Measurements from ENCODE around the gene MPP2.
"Not testable (repeated sequence)": the region's sequence is repeated elsewhere in the genome, so short reads cannot be mapped to it uniquely, and the experiment has no call there.

MPP2 gene

GRCh38 chr17:43901861-43902589 is 5.3 kb downstream of the MPP2 start:
- no peak for DNase-seq
- no peak for TF ChIP-seq GATA1 (IDR thresholded peaks at IDR 0.05; ENCODE audit: low read depth, low read length)
- no peak for TF ChIP-seq POLR2A (IDR thresholded peaks at IDR 0.05; ENCODE audit: low read length)

GRCh38 chr17:43900858-43901754 is 6.2 kb downstream of the MPP2 start:
- TF ChIP-seq GATA1 (IDR thresholded peaks at IDR 0.05; ENCODE audit: low read depth, low read length) (no peak), POLR2A (IDR thresholded peaks at IDR 0.05; ENCODE audit: low read length) (no peak)

GRCh38 chr17:43900183-43900857 is 7.0 kb downstream of the MPP2 start:
- DNase-seq = peak; percentile 65 to 68

More at GRCh38 chr17:43900858-43901754, 6.2 kb downstream of the MPP2 start:
- no peak for DNase-seq

GRCh38 chr17:43898446-43898845 is 8.9 kb downstream of the MPP2 start:
- no peak for TF ChIP-seq GATA1 (IDR thresholded peaks at IDR 0.05; ENCODE audit: low read depth, low read length)
- TF ChIP-seq POLR2A (IDR thresholded peaks at IDR 0.05; ENCODE audit: low read length) = no peak
- no peak for DNase-seq

More at GRCh38 chr17:43900183-43900857, 7.0 kb downstream of the MPP2 start:
- TF ChIP-seq GATA1 (IDR thresholded peaks at IDR 0.05; ENCODE audit: low read depth, low read length) = no peak
- TF ChIP-seq POLR2A (IDR thresholded peaks at IDR 0.05; ENCODE audit: low read length) = no peak

- no peak for DNase-seq
- TF ChIP-seq GATA1 (IDR thresholded peaks at IDR 0.05; ENCODE audit: low read depth, low read length) = no peak
- no peak for TF ChIP-seq POLR2A (IDR thresholded peaks at IDR 0.05; ENCODE audit: low read length)
These were observed 9.5 kb downstream of the MPP2 start for GRCh38 chr17:43897831-43898230.

- DNase-seq = not testable (repeated sequence)
These were observed 12.8 kb downstream of the MPP2 start for GRCh38 chr17:43894494-43894893.

- no peak for DNase-seq
- TF ChIP-seq POLR2A (IDR thresholded peaks at IDR 0.05; ENCODE audit: low read length) = no peak
- TF ChIP-seq GATA1 (IDR thresholded peaks at IDR 0.05; ENCODE audit: low read depth, low read length) = no peak
These were observed 14.7 kb downstream of the MPP2 start for GRCh38 chr17:43892647-43892952.

GRCh38 chr17:43891851-43892646 is 15.3 kb downstream of the MPP2 start:
- DNase-seq = no peak
- no peak for TF ChIP-seq GATA1 (IDR thresholded peaks at IDR 0.05; ENCODE audit: low read depth, low read length)
- no peak for TF ChIP-seq POLR2A (IDR thresholded peaks at IDR 0.05; ENCODE audit: low read length)

- TF ChIP-seq POLR2A (IDR thresholded peaks at IDR 0.05; ENCODE audit: low read length) (no peak), GATA1 (IDR thresholded peaks at IDR 0.05; ENCODE audit: low read depth, low read length) (no peak)
- no peak for DNase-seq
These were observed 17.1 kb downstream of the MPP2 start for GRCh38 chr17:43890240-43890639.

- TF ChIP-seq GATA1 (IDR thresholded peaks at IDR 0.05; ENCODE audit: low read depth, low read length) = no peak
- TF ChIP-seq POLR2A (IDR thresholded peaks at IDR 0.05; ENCODE audit: low read length) = no peak
- no peak for DNase-seq
These were observed 18.8 kb downstream of the MPP2 start for GRCh38 chr17:43888548-43888947.

GRCh38 chr17:43882761-43883415 is 24.4 kb downstream of the MPP2 start:
- no peak for DNase-seq
- TF ChIP-seq GATA1 (IDR thresholded peaks at IDR 0.05; ENCODE audit: low read depth, low read length) = no peak
- no peak for TF ChIP-seq POLR2A (IDR thresholded peaks at IDR 0.05; ENCODE audit: low read length)

- DNase-seq = no peak
- no peak for TF ChIP-seq POLR2A (IDR thresholded peaks at IDR 0.05; ENCODE audit: low read length)
- no peak for TF ChIP-seq GATA1 (IDR thresholded peaks at IDR 0.05; ENCODE audit: low read depth, low read length)
These were observed 25.4 kb downstream of the MPP2 start for GRCh38 chr17:43881758-43882505.
